ENCODE data around the gene HMG20A.

HMG20A gene

GRCh38 chr15:77503764-77504163 is 83.1 kb downstream of the HMG20A start:
- DNase-seq: no peak

GRCh38 chr15:77504306-77504705 is 83.6 kb downstream of the HMG20A start:
- DNase-seq: peak; percentile 97

- DNase-seq: no peak
Observed at GRCh38 chr15:77504871-77505270, 84.2 kb downstream of the HMG20A start.

- no peak for DNase-seq
Observed at GRCh38 chr15:77505556-77505955, 84.9 kb downstream of the HMG20A start.

GRCh38 chr15:77506311-77507142 is 85.8 kb downstream of the HMG20A start:
- DNase-seq: no peak

GRCh38 chr15:77507143-77507897 is 86.6 kb downstream of the HMG20A start:
- no peak for DNase-seq

GRCh38 chr15:77507911-77508310 is 87.2 kb downstream of the HMG20A start:
- DNase-seq: no peak

- no peak for DNase-seq
Observed at GRCh38 chr15:77508541-77509243, 88.0 kb downstream of the HMG20A start.

GRCh38 chr15:77510066-77511057 is 89.7 kb downstream of the HMG20A start:
- DNase-seq: peak; percentile 70

GRCh38 chr15:77511869-77512268 is 91.2 kb downstream of the HMG20A start:
- DNase-seq: no peak

- no peak for DNase-seq
Observed at GRCh38 chr15:77513226-77513625, 92.5 kb downstream of the HMG20A start.

- DNase-seq: no peak
Observed at GRCh38 chr15:77514641-77515402, 94.1 kb downstream of the HMG20A start.

GRCh38 chr15:77515613-77516012 is 94.9 kb downstream of the HMG20A start:
- DNase-seq: no peak

- DNase-seq: no peak
Observed at GRCh38 chr15:77516076-77516475, 95.4 kb downstream of the HMG20A start.

GRCh38 chr15:77516786-77517185 is 96.1 kb downstream of the HMG20A start:
- DNase-seq: no peak

GRCh38 chr15:77517579-77517978 is 96.9 kb downstream of the HMG20A start:
- no peak for DNase-seq

- DNase-seq: no peak
Observed at GRCh38 chr15:77518458-77518857, 97.8 kb downstream of the HMG20A start.

GRCh38 chr15:77519540-77519939 is 98.9 kb downstream of the HMG20A start:
- DNase-seq: no peak

GRCh38 chr15:77521206-77521605 is 100.5 kb downstream of the HMG20A start:
- DNase-seq: no peak

GRCh38 chr15:77525400-77525811 is 104.7 kb downstream of the HMG20A start:
- DNase-seq: no peak

GRCh38 chr15:77525907-77526594 is 105.4 kb downstream of the HMG20A start:
- no peak for DNase-seq
